ENCODE data around the gene ARHGAP19.

DNA sequence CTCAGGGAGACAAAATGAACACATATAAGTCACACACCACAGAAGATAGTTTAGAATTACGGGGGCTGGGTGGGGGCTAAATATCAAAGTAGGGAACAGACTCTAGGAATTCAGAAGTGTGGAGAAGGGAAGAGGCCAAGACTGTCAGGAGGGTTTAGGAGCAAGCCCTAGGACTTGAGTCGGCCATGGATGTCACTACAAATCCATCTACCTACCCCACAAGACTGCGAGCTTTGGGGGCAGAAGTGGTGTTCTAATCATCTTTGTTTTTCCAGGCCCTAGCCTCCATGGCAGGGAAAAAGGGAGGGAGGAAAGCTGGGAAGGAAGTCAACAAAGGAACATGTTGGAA is 5.8 kb upstream of the ARHGAP19 start:
- TF ChIP-seq CTCF (conservative IDR thresholded peaks at IDR 0.05 in 1 of 2, IDR thresholded peaks at IDR 0.05 in 1 of 2; ENCODE audit: low read depth in 1 of 2, low read length in 2 of 2) = no peak
- no peak for TF ChIP-seq EZH2 (IDR thresholded peaks at IDR 0.05; ENCODE audit: low read length, missing control alignments)
